ENCODE measurements around the gene DNASE1.

DNASE1 gene

GRCh38 chr16:3706253-3707012, 51.9 kb downstream of the DNASE1 start:
- no peak for DNase-seq
